PC-3 (cell line): ENCODE measurements around the gene C4orf17.

Experiments
- EZH2 ChIP-seq: fragments of 300-600 bp; sonication (generic); IDR thresholded peaks from one replicate; pipeline ENCODE4 v1.6.1; 2017; ENCODE audit warnings: antibody characterized with exemption, mild to moderate bottlenecking, low read length; ENCODE audit not compliant: unreplicated experiment
- TF ChIP-seq, protein P1 (sequence below): fragments of 300-600 bp; sonication (generic); conservative IDR thresholded peaks from 2 replicates; pipeline ENCODE4 v1.5.1; 2017; ENCODE audit warnings: antibody characterized with exemption, low read depth, mild to moderate bottlenecking, low read length

DNA sequence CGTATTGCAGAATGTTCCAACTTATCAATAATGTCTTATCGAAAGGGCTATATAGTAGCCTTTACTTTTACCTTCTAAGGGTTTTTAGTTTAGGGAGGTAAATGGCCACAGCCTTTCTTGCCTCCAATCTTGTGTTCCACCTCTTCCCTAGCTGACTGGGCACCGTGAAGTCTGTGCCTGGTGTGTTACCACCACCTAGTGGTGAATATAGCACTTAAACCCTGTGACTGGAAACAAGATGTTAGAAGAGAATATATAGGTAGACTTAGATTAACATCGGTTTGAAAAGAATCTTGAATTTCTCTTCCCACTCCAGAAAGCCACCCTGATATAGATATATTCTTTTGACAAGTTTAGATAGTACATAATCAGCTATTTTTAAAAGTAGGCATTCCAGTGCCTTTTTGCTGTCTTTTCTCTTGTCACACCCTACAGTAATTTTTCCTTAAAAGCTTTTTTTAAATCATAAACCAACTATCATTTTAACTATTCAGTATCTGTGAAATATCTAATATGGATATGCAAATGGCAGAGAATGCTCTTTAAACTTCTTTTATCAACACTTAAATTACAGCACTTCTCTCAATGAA lies 47.9 kb upstream of the C4orf17 start:
- TF ChIP-seq, protein P1, sequence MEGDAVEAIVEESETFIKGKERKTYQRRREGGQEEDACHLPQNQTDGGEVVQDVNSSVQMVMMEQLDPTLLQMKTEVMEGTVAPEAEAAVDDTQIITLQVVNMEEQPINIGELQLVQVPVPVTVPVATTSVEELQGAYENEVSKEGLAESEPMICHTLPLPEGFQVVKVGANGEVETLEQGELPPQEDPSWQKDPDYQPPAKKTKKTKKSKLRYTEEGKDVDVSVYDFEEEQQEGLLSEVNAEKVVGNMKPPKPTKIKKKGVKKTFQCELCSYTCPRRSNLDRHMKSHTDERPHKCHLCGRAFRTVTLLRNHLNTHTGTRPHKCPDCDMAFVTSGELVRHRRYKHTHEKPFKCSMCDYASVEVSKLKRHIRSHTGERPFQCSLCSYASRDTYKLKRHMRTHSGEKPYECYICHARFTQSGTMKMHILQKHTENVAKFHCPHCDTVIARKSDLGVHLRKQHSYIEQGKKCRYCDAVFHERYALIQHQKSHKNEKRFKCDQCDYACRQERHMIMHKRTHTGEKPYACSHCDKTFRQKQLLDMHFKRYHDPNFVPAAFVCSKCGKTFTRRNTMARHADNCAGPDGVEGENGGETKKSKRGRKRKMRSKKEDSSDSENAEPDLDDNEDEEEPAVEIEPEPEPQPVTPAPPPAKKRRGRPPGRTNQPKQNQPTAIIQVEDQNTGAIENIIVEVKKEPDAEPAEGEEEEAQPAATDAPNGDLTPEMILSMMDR = peak; percentile 87
- TF ChIP-seq EZH2 = no peak
